ENCODE measurements around the gene CSMD2.

DNA sequence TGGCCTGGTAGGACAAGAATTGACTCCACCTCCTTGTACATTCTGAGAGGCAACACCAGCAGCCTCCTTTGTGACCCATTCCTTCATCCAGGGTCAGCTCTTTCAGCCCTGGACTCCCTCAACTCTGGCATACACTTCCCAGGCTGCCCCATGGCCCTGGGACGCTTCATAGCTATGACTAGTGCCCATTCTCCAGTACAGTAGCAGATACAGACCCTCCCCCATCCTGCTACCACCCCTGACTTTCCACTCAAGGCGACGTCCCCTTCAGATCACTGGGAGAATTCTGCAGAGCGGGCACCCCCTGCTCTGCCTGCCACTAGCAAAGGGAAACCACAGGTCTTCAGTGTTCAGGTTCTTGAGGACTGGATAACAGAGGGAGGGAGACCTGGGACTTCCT lies 400.9 kb downstream of the CSMD2 start:
- TF ChIP-seq, protein P1, sequence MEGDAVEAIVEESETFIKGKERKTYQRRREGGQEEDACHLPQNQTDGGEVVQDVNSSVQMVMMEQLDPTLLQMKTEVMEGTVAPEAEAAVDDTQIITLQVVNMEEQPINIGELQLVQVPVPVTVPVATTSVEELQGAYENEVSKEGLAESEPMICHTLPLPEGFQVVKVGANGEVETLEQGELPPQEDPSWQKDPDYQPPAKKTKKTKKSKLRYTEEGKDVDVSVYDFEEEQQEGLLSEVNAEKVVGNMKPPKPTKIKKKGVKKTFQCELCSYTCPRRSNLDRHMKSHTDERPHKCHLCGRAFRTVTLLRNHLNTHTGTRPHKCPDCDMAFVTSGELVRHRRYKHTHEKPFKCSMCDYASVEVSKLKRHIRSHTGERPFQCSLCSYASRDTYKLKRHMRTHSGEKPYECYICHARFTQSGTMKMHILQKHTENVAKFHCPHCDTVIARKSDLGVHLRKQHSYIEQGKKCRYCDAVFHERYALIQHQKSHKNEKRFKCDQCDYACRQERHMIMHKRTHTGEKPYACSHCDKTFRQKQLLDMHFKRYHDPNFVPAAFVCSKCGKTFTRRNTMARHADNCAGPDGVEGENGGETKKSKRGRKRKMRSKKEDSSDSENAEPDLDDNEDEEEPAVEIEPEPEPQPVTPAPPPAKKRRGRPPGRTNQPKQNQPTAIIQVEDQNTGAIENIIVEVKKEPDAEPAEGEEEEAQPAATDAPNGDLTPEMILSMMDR (conservative IDR thresholded peaks at IDR 0.05; ENCODE audit: low read length) = no peak
- TF ChIP-seq EZH2phosphoT487 (IDR thresholded peaks at IDR 0.05; ENCODE audit: borderline replicate concordance, low read depth, low read length) = no peak
